GM23338 (cell line): ENCODE data around the gene SEMA4A. TPM values are rescaled to one million over a fixed set of nuclear protein-coding genes. Genes with fewer than 3 reads are reported as not detected.

Experiments
- ATAC-seq: fragments of 200-7000 bp; cut with Tn5 transposase; 3 replicates; pipeline ENCODE4 v1.9.1; 2020
- DNase-seq: peaks from one replicate; pipeline ENCODE4 v3.0.0-alpha.2; 2015; ENCODE audit warnings: low spot score
- H2AFZ ChIP-seq: fragments of 200-600 bp; sonication (generic); 2 replicates; pipeline ENCODE4 v1.8.0; 2016; ENCODE audit warnings: antibody characterized with exemption, mild to moderate bottlenecking, moderate library complexity
- H3F3A ChIP-seq: fragments of 200-600 bp; sonication (generic); replicated peaks from 2 replicates; pipeline ENCODE4 v1.8.0; 2017; ENCODE audit warnings: antibody characterized with exemption, mixed run types, low read depth
- H3K27ac ChIP-seq: fragments of 200-600 bp; sonication (generic); 2 replicates; pipeline ENCODE4 v1.6.1; 2016; ENCODE audit warnings: low read depth
- H3K27me3 ChIP-seq: fragments of 200-600 bp; sonication (generic); 2 replicates; pipeline ENCODE4 v1.8.0; 2016; ENCODE audit warnings: mild to moderate bottlenecking, mixed run types, moderate library complexity; ENCODE audit not compliant: insufficient read depth
- H3K36me3 ChIP-seq: fragments of 200-600 bp; sonication (generic); 2 replicates; pipeline ENCODE4 v1.8.0; 2016; ENCODE audit warnings: mild to moderate bottlenecking; ENCODE audit not compliant: insufficient read depth
- H3K4me1 ChIP-seq: fragments of 200-600 bp; sonication (generic); 2 replicates; pipeline ENCODE4 v1.8.0; 2016; ENCODE audit warnings: mild to moderate bottlenecking, moderate library complexity; ENCODE audit not compliant: insufficient read depth
- H3K4me2 ChIP-seq: fragments of 200-600 bp; sonication (generic); 2 replicates; pipeline ENCODE4 v1.7.1; 2017; ENCODE audit warnings: mixed run types
- H3K4me3 ChIP-seq: fragments of 200-600 bp; sonication (generic); 2 replicates; pipeline ENCODE4 v1.6.1; 2016; ENCODE audit warnings: mixed run types
- H3K79me2 ChIP-seq: fragments of 200-600 bp; sonication (generic); replicated peaks from 2 replicates; pipeline ENCODE4 v1.8.0; 2017; ENCODE audit warnings: mild to moderate bottlenecking; ENCODE audit not compliant: insufficient read depth
- H3K9me2 ChIP-seq: fragments of 200-600 bp; sonication (generic); 2 replicates; pipeline ENCODE4 v1.8.0; 2017; ENCODE audit not compliant: insufficient read depth
- H4K20me1 ChIP-seq: fragments of 200-600 bp; sonication (generic); replicated peaks from 2 replicates; pipeline ENCODE4 v1.8.0; 2017; ENCODE audit warnings: mild to moderate bottlenecking; ENCODE audit not compliant: insufficient read depth
- H3K27ac Mint-ChIP-seq: 2 replicates; pipeline ENCODE4 v1.8.0; 2020; ENCODE audit warnings: inconsistent platforms, mild to moderate bottlenecking, moderate library complexity, mixed read lengths
- H3K27me3 Mint-ChIP-seq: 3 replicates; pipeline ENCODE4 v1.8.0; 2022; ENCODE audit warnings: low read depth, mild to moderate bottlenecking, moderate library complexity, mixed read lengths, inconsistent platforms; ENCODE audit not compliant: insufficient read depth, poor library complexity
- H3K36me3 Mint-ChIP-seq: 3 replicates; pipeline ENCODE4 v1.8.0; 2021; ENCODE audit warnings: low read depth, mild to moderate bottlenecking, inconsistent platforms, moderate library complexity, mixed read lengths
- H3K4me1 Mint-ChIP-seq: 3 replicates; pipeline ENCODE4 v1.8.0; 2020; ENCODE audit warnings: mild to moderate bottlenecking, inconsistent platforms, mixed read lengths
- H3K4me3 Mint-ChIP-seq: 3 replicates; pipeline ENCODE4 v1.8.0; 2021; ENCODE audit warnings: moderate library complexity, mild to moderate bottlenecking, inconsistent platforms, mixed read lengths
- H3K9me3 Mint-ChIP-seq: 3 replicates; pipeline ENCODE4 v1.8.0; 2020; ENCODE audit warnings: moderate library complexity, mild to moderate bottlenecking, inconsistent platforms, mixed read lengths
- CREB1 ChIP-seq: fragments of 250-450 bp; sonication (Bioruptor Pico); IDR thresholded peaks from 2 replicates; pipeline ENCODE4 v1.5.0; 2020; ENCODE audit warnings: low read depth, mild to moderate bottlenecking, moderate library complexity
- CTCF ChIP-seq, 2 experiments: fragments of 200-600 bp in 1 of 2; sonication (generic) in 1 of 2; conservative IDR thresholded peaks; 2 replicates each; pipeline versions ENCODE4 v1.5.1 to v1.6.1; 2016 to 2017; ENCODE audit warnings: antibody characterized with exemption in 2 of 2, low read depth in 2 of 2, mild to moderate bottlenecking in 2 of 2, moderate library complexity in 1 of 2
- ETS1 ChIP-seq: IDR thresholded peaks from 2 replicates; pipeline ENCODE4 v1.6.1; 2016; ENCODE audit warnings: antibody characterized with exemption
- JUNB ChIP-seq: IDR thresholded peaks from one replicate; pipeline ENCODE4 v1.6.1; 2016; ENCODE audit warnings: antibody characterized with exemption; ENCODE audit not compliant: unreplicated experiment
- NANOG ChIP-seq: IDR thresholded peaks from 2 replicates; pipeline ENCODE4 v1.6.1; 2016; ENCODE audit warnings: antibody characterized with exemption, borderline replicate concordance
- POLR2AphosphoS5 ChIP-seq: IDR thresholded peaks from 2 replicates; pipeline ENCODE4 v1.6.1; 2016; ENCODE audit warnings: antibody characterized with exemption, low read depth
- REST ChIP-seq: IDR thresholded peaks from one replicate; pipeline ENCODE4 v1.6.1; 2018; ENCODE audit warnings: antibody characterized with exemption; ENCODE audit not compliant: unreplicated experiment
- STAT1 ChIP-seq: IDR thresholded peaks from one replicate; pipeline ENCODE4 v1.6.1; 2016; ENCODE audit warnings: antibody characterized with exemption; ENCODE audit not compliant: unreplicated experiment
- ZNF114 ChIP-seq: fragments of 250-450 bp; sonication (Bioruptor Pico); IDR thresholded peaks from 2 replicates; pipeline ENCODE4 v1.5.0; 2020; ENCODE audit warnings: mild to moderate bottlenecking, moderate library complexity
- polyA plus RNA-seq: library from polyadenylated mRNA; unstranded; fragments of >200 nt; fragmentation: Nextera tagmentation; extraction: Ambion mirVana; gene quantifications from 2 replicates; pipeline ENCODE4 v1.2.1, GENCODE V29; 2016
- total RNA-seq: library from RNA; depleted of rRNA; stranded (reverse); fragments of >200 nt; shearing (Covaris generic); gene quantifications from 2 replicates; pipeline ENCODE4 v1.2.3, GENCODE V29; 2014

SEMA4A gene
- total and polyA plus RNA-seq, 2 experiments from 2014 or later: 5.5 to 20.2 TPM

GRCh38 chr1:156220226-156220625 is 66.8 kb downstream of the SEMA4A start:
- Histone ChIP-seq H3K4me2 (no peak overlapping the region), H2AFZ (no peak overlapping the region), H3K4me1 (no peaks in the 10 kb centered on the region), H3K4me3 (no peak overlapping the region), H3K36me3 (0 out of 2 replicates have a peak, but pooled peaks cover 11% of the 10 kb centered on the region), H3F3A (peaks cover 11% of the 10 kb centered on the region; the same call in 1 of the 2 replicates), H3K79me2 (peaks cover 49% of the 10 kb centered on the region), H4K20me1 (peaks cover 14% of the 10 kb centered on the region; the same call in 1 of the 2 replicates), H3K27ac (no peak overlapping the region; the same call in 1 of the 2 replicates), H3K9me2 (no peaks in the 10 kb centered on the region), H3K27me3 (no peaks in the 10 kb centered on the region)
- Mint-ChIP-seq H3K4me3 (no peak overlapping the region), H3K9me3 (no peaks in the 10 kb centered on the region), H3K4me1 (peaks cover under 1% of the 10 kb centered on the region; the same call in 1 of the 3 replicates), H3K36me3 (peaks cover 54% of the 10 kb centered on the region), H3K27ac (no peak overlapping the region), H3K27me3 (peaks cover 1% of the 10 kb centered on the region)
- TF ChIP-seq ZNF114 (CRISPR knock-in tag) (no peak), STAT1 (no peak), CTCF (conservative IDR thresholded peaks at IDR 0.05; ENCODE audit: low read depth in 2 of 2) (no peak), NANOG (no peak), POLR2AphosphoS5 (no peak)
- DNase-seq: no peak
- ATAC-seq: no peak

- Mint-ChIP-seq H3K9me3 (no peaks in the 10 kb centered on the region), H3K27ac (no peak overlapping the region), H3K4me3 (no peak overlapping the region; the same call in 2 of the 3 replicates), H3K36me3 (peaks cover 59% of the 10 kb centered on the region), H3K27me3 (peaks cover 1% of the 10 kb centered on the region), H3K4me1 (peaks cover 4% of the 10 kb centered on the region; the same call in 2 of the 3 replicates)
- Histone ChIP-seq H3K4me1 (no peaks in the 10 kb centered on the region), H3K4me2 (no peak overlapping the region), H3K4me3 (no peak overlapping the region), H3K79me2 (peaks cover 37% of the 10 kb centered on the region), H3K27me3 (no peaks in the 10 kb centered on the region), H4K20me1 (peaks cover 14% of the 10 kb centered on the region; the same call in 1 of the 2 replicates), H3K27ac (no peak overlapping the region), H3K9me2 (no peaks in the 10 kb centered on the region), H3F3A (peaks cover 14% of the 10 kb centered on the region; the same call in 1 of the 2 replicates), H3K36me3 (peaks cover 17% of the 10 kb centered on the region; the same call in 1 of the 2 replicates), H2AFZ (no peak overlapping the region)
- ATAC-seq (no peak), DNase-seq (no peak)
- TF ChIP-seq ZNF114 (CRISPR knock-in tag): no peak
- TF ChIP-seq REST: no peak
- TF ChIP-seq NANOG: no peak
- no peak for TF ChIP-seq POLR2AphosphoS5
- TF ChIP-seq ETS1: no peak
- no peak for TF ChIP-seq STAT1
- no peak for TF ChIP-seq CREB1 (CRISPR knock-in tag)
- TF ChIP-seq CTCF (conservative IDR thresholded peaks at IDR 0.05; ENCODE audit: low read depth in 2 of 2): no peak
- no peak for TF ChIP-seq JUNB
Observed at GRCh38 chr1:156221986-156222692, 68.8 kb downstream of the SEMA4A start.
